IMR-90 (cell line): Measurements from ENCODE around the gene DLX3. TPM values are rescaled to one million over a fixed set of nuclear protein-coding genes. Genes with fewer than 3 reads are reported as not detected.

Experiments used
- ATAC-seq: fragments of 200-7000 bp; cut with Tn5 transposase; 2 replicates; pipeline ENCODE4 v1.9.1; 2020; ENCODE audit warnings: low read depth, mild to moderate bottlenecking, moderate library complexity
- BruUV-seq: library from RNA; stranded (reverse); fragments of 400-500 nt; replicated peaks from 2 replicates; lab custom pipeline; 2021; lab: Mats Ljungman, UMichigan
- CTCF ChIA-PET: fragments of 300-600 bp; formaldehyde crosslinking; extraction: SDS; loops from one replicate; lab custom pipeline; 2021; ENCODE audit warnings: antibody characterized with exemption; lab: Yijun Ruan, JAX
- POLR2A ChIA-PET: fragments of 300-600 bp; sonication (Branson Sonifier 250); formaldehyde crosslinking; loops from one replicate; lab custom pipeline; 2022; ENCODE audit warnings: antibody characterized with exemption; ENCODE audit not compliant: unreplicated experiment; lab: Charles Lee
- DNase-seq: peaks from one replicate; pipeline ENCODE4 v3.0.0; 2013
- H2AFZ ChIP-seq: replicated peaks from 2 replicates; pipeline ENCODE3; 2013; ENCODE audit warnings: low read length, mild to moderate bottlenecking; ENCODE audit not compliant: poor library complexity
- H2AK5ac ChIP-seq: 2 replicates; pipeline ENCODE4 v1.6.1; 2013; ENCODE audit warnings: low read depth, low read length, inconsistent platforms
- H2AK9ac ChIP-seq: replicated peaks from 2 replicates; pipeline ENCODE3; 2013; ENCODE audit warnings: mild to moderate bottlenecking, low read depth, low read length, moderate library complexity; ENCODE audit not compliant: poor library complexity
- H2BK120ac ChIP-seq: 2 replicates; pipeline ENCODE4 v1.6.1; 2013; ENCODE audit warnings: low read depth, low read length, inconsistent platforms
- H2BK15ac ChIP-seq: 3 replicates; pipeline ENCODE4 v1.6.1; 2013; ENCODE audit warnings: low read depth, low read length, inconsistent platforms
- H2BK20ac ChIP-seq: 2 replicates; pipeline ENCODE4 v1.6.1; 2013; ENCODE audit warnings: low read depth, mild to moderate bottlenecking, inconsistent platforms, low read length, moderate library complexity
- H2BK5ac ChIP-seq: 2 replicates; pipeline ENCODE4 v1.6.1; 2013; ENCODE audit warnings: mild to moderate bottlenecking, low read depth, low read length, inconsistent platforms; ENCODE audit not compliant: poor library complexity, severe bottlenecking
- H3K14ac ChIP-seq: replicated peaks from 2 replicates; pipeline ENCODE4 v1.6.1; 2013; ENCODE audit warnings: low read depth, low read length, inconsistent platforms
- H3K18ac ChIP-seq: 2 replicates; pipeline ENCODE4 v1.6.1; 2013; ENCODE audit warnings: low read depth, low read length, control low read depth
- H3K23ac ChIP-seq: 2 replicates; pipeline ENCODE4 v1.6.1; 2013; ENCODE audit warnings: low read depth, low read length, inconsistent platforms
- H3K27ac ChIP-seq: 2 replicates; pipeline ENCODE4 v1.5.1; 2013; ENCODE audit warnings: mild to moderate bottlenecking, control low read depth, low read length; ENCODE audit not compliant: insufficient read depth
- H3K27me3 ChIP-seq: 2 replicates; pipeline ENCODE4 v1.6.1; 2013; ENCODE audit warnings: low read length; ENCODE audit not compliant: control insufficient read depth, insufficient read depth
- H3K36me3 ChIP-seq: 2 replicates; pipeline ENCODE4 v1.6.1; 2013; ENCODE audit warnings: low read length, mixed read lengths; ENCODE audit not compliant: control insufficient read depth, insufficient read depth
- H3K4ac ChIP-seq: 2 replicates; pipeline ENCODE4 v1.6.1; 2013; ENCODE audit warnings: low read depth, low read length, inconsistent platforms
- H3K4me1 ChIP-seq: 2 replicates; pipeline ENCODE4 v1.6.1; 2013; ENCODE audit warnings: low read length, mixed read lengths; ENCODE audit not compliant: control insufficient read depth, insufficient read depth
- H3K4me2 ChIP-seq: 2 replicates; pipeline ENCODE4 v1.6.1; 2013; ENCODE audit warnings: low read depth, mild to moderate bottlenecking, control low read depth, low read length, moderate library complexity
- H3K4me3 ChIP-seq: 2 replicates; pipeline ENCODE4 v1.5.1; 2013; ENCODE audit warnings: low read depth, mild to moderate bottlenecking, control low read depth, low read length, moderate library complexity; ENCODE audit not compliant: insufficient read depth
- H3K56ac ChIP-seq: 2 replicates; pipeline ENCODE4 v1.6.1; 2013; ENCODE audit warnings: low read length, inconsistent platforms; ENCODE audit not compliant: insufficient read depth; ENCODE audit errors: extremely low read depth
- H3K79me1 ChIP-seq, 2 experiments: 2 replicates each; pipeline ENCODE4 v1.6.1; 2013; ENCODE audit warnings: low read length in 2 of 2, inconsistent platforms in 1 of 2, low read depth in 1 of 2
- H3K9ac ChIP-seq: 2 replicates; pipeline ENCODE4 v1.6.1; 2013; ENCODE audit warnings: low read depth, low read length, control low read depth
- H3K9me1 ChIP-seq: 2 replicates; pipeline ENCODE4 v1.6.1; 2013; ENCODE audit warnings: low read length, inconsistent platforms; ENCODE audit not compliant: insufficient read depth
- H3K9me3 ChIP-seq: 2 replicates; pipeline ENCODE4 v1.6.1; 2013; ENCODE audit warnings: low read length; ENCODE audit not compliant: control insufficient read depth, insufficient read depth
- H4K20me1 ChIP-seq: 2 replicates; pipeline ENCODE4 v1.6.1; 2013; ENCODE audit warnings: low read length, inconsistent platforms; ENCODE audit not compliant: insufficient read depth
- H4K5ac ChIP-seq: 2 replicates; pipeline ENCODE4 v1.6.1; 2013; ENCODE audit warnings: mild to moderate bottlenecking, low read depth, low read length, control low read depth
- H4K8ac ChIP-seq, 2 experiments: 2 replicates each; pipeline ENCODE4 v1.6.1; 2013; ENCODE audit warnings: low read depth in 2 of 2, low read length in 2 of 2, control low read depth in 1 of 2, inconsistent platforms in 1 of 2
- H4K91ac ChIP-seq: 2 replicates; pipeline ENCODE4 v1.6.1; 2013; ENCODE audit warnings: low read depth, low read length, inconsistent platforms; ENCODE audit not compliant: insufficient read depth
- BHLHE40 ChIP-seq: fragments of 150-350 bp; IDR thresholded peaks from 2 replicates; pipeline ENCODE4 v1.6.1; 2016; ENCODE audit warnings: mild to moderate bottlenecking, low read depth, low read length
- CEBPB ChIP-seq: IDR thresholded peaks from 2 replicates; pipeline ENCODE4 v1.6.1; 2012; ENCODE audit warnings: low read depth, low read length, improper control_type of control experiment
- CHD1 ChIP-seq: IDR thresholded peaks from 2 replicates; pipeline ENCODE4 v1.6.1; 2012; ENCODE audit warnings: low read depth, low read length, improper control_type of control experiment
- FOS ChIP-seq: fragments of 150-350 bp; IDR thresholded peaks from 2 replicates; pipeline ENCODE4 v1.6.1; 2016; ENCODE audit warnings: low read depth, low read length
- MAFK ChIP-seq: IDR thresholded peaks from 2 replicates; pipeline ENCODE4 v1.6.1; 2012; ENCODE audit warnings: low read depth, low read length, improper control_type of control experiment
- MAZ ChIP-seq: IDR thresholded peaks from 2 replicates; pipeline ENCODE4 v1.6.1; 2012; ENCODE audit warnings: low read depth, mild to moderate bottlenecking, low read length, improper control_type of control experiment, moderate library complexity, borderline replicate concordance
- MXI1 ChIP-seq: IDR thresholded peaks from 2 replicates; pipeline ENCODE4 v1.6.1; 2012; ENCODE audit warnings: low read depth, mild to moderate bottlenecking, low read length, moderate library complexity, borderline replicate concordance
- NFE2L2 ChIP-seq: fragments of 150-350 bp; IDR thresholded peaks from 2 replicates; pipeline ENCODE4 v1.6.1; 2016; ENCODE audit warnings: low read depth, mild to moderate bottlenecking, low read length
- POLR2A ChIP-seq: IDR thresholded peaks from 2 replicates; pipeline ENCODE4 v1.6.1; 2012; ENCODE audit warnings: mild to moderate bottlenecking, low read depth, low read length
- RAD21 ChIP-seq: IDR thresholded peaks from 2 replicates; pipeline ENCODE4 v1.6.1; 2012; ENCODE audit warnings: low read length, improper control_type of control experiment
- RCOR1 ChIP-seq: IDR thresholded peaks from 2 replicates; pipeline ENCODE4 v1.6.1; 2012; ENCODE audit warnings: mild to moderate bottlenecking, low read length, improper control_type of control experiment; ENCODE audit not compliant: insufficient replicate concordance
- SMC3 ChIP-seq: fragments of 150-350 bp; IDR thresholded peaks from 2 replicates; pipeline ENCODE4 v1.6.1; 2016; ENCODE audit warnings: low read depth, mild to moderate bottlenecking, antibody characterized with exemption, low read length, moderate library complexity
- WGBS, 2 experiments: methylation state at CpG; one replicate each; pipeline versions ENCODE4 v1.1.5 to v1.1.7; 2013; ENCODE audit warnings: missing lambda C conversion rate in 2 of 2; ENCODE audit not compliant: insufficient read length in 1 of 2; ENCODE audit errors: extremely low coverage in 2 of 2; 5-methylcytosine and 5-hydroxymethylcytosine counted together
- dilution Hi-C: fragments of 300-500 bp; cut with HindIII; formaldehyde crosslinking; loops from one replicate; pipeline ENCODE4 v1.14.3; 2018; ENCODE audit warnings: low sequenced_read_pairs; ENCODE audit not compliant: unreplicated experiment
- in situ Hi-C: fragments of 300-500 bp; cut with MboI; formaldehyde crosslinking; loops from 3 replicates; pipeline ENCODE4 v1.14.3; 2019; ENCODE audit warnings: low sequenced_read_pairs, inconsistent platforms, mixed read lengths
- intact Hi-C: fragments of 100-400 bp; cut with micrococcal nuclease; formaldehyde crosslinking; loops from 2 replicates; pipeline ENCODE4 v1.10.0; 2022
- polyA plus RNA-seq, 3 experiments: library from polyadenylated mRNA; depleted of rRNA; stranded (reverse); fragments of >200 nt; gene quantifications; 2 replicates each; pipeline ENCODE4 v1.2.3, GENCODE V29; 2012; ENCODE audit warnings: low replicate concordance in 1 of 3
- total RNA-seq: library from RNA; depleted of rRNA; stranded (reverse); fragments of >200 nt; gene quantifications from 2 replicates; pipeline ENCODE4 v1.2.3, GENCODE V29; 2012
- TF ChIP-seq, protein P1 (sequence below): conservative IDR thresholded peaks from 2 replicates; pipeline ENCODE4 v1.5.1; 2012; ENCODE audit warnings: mild to moderate bottlenecking, low read depth, low read length, improper control_type of control experiment
- TF ChIP-seq, protein P2 (sequence below): fragments of 150-350 bp; IDR thresholded peaks from 2 replicates; pipeline ENCODE4 v1.6.1; 2016; ENCODE audit warnings: low read depth, mild to moderate bottlenecking, low read length, moderate library complexity, borderline replicate concordance

DLX3 gene
- total and polyA plus RNA-seq, 2 of the 4 experiments (the other 2 are of a cell fraction): not detected

- Histone ChIP-seq H3K27ac (no peak overlapping the region), H4K8ac (no peak overlapping the region), H2AFZ (no peak overlapping the region), H3K14ac (no peak overlapping the region), H4K5ac (no peak overlapping the region), H3K9me1 (0 out of 2 replicates have a peak, but pooled peaks cover 6% of the 10 kb centered on the region), H3K4me2 (no peak overlapping the region), H3K27me3 (peaks cover 52% of the 10 kb centered on the region), H3K4me3 (no peak overlapping the region), H2BK120ac (no peak overlapping the region), H2BK20ac (no peak overlapping the region), H3K18ac (no peak overlapping the region), H3K36me3 (no peaks in the 10 kb centered on the region), H3K9me3 (no peaks in the 10 kb centered on the region), H4K91ac (no peak overlapping the region), H3K4ac (no peak overlapping the region), H3K9ac (no peak overlapping the region), H4K20me1 (peaks cover 4% of the 10 kb centered on the region), H2AK5ac (no peak overlapping the region), H3K56ac (no peak overlapping the region), H2BK5ac (no peak overlapping the region), H2AK9ac (no peak overlapping the region), H3K79me1 (no peaks in the 10 kb centered on the region), H3K23ac (no peak overlapping the region), H3K4me1 (no peaks in the 10 kb centered on the region), H2BK15ac (no peak overlapping the region)
- dilution Hi-C loops: no loop called here
- WGBS, 2 experiments: 33% methylated on average over 1 of the region's 3 CpGs; no CpG with 5 or more reads in 1 of the 2 experiments
- no peak for DNase-seq
- no TSS peak for BruUV-seq
- in situ Hi-C loops: no loop called here
- ChIA-PET POLR2A (no interaction called here), CTCF (no interaction called here)
- intact Hi-C loops: no loop called here
- ATAC-seq: no peak
- no peak for TF ChIP-seq CEBPB
- TF ChIP-seq, protein P1, sequence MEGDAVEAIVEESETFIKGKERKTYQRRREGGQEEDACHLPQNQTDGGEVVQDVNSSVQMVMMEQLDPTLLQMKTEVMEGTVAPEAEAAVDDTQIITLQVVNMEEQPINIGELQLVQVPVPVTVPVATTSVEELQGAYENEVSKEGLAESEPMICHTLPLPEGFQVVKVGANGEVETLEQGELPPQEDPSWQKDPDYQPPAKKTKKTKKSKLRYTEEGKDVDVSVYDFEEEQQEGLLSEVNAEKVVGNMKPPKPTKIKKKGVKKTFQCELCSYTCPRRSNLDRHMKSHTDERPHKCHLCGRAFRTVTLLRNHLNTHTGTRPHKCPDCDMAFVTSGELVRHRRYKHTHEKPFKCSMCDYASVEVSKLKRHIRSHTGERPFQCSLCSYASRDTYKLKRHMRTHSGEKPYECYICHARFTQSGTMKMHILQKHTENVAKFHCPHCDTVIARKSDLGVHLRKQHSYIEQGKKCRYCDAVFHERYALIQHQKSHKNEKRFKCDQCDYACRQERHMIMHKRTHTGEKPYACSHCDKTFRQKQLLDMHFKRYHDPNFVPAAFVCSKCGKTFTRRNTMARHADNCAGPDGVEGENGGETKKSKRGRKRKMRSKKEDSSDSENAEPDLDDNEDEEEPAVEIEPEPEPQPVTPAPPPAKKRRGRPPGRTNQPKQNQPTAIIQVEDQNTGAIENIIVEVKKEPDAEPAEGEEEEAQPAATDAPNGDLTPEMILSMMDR: no peak
- TF ChIP-seq NFE2L2: no peak
- no peak for TF ChIP-seq MAFK
- no peak for TF ChIP-seq FOS
- TF ChIP-seq RAD21: no peak
- no peak for TF ChIP-seq RCOR1
- no peak for TF ChIP-seq POLR2A
- TF ChIP-seq BHLHE40: no peak
- TF ChIP-seq, protein P2, sequence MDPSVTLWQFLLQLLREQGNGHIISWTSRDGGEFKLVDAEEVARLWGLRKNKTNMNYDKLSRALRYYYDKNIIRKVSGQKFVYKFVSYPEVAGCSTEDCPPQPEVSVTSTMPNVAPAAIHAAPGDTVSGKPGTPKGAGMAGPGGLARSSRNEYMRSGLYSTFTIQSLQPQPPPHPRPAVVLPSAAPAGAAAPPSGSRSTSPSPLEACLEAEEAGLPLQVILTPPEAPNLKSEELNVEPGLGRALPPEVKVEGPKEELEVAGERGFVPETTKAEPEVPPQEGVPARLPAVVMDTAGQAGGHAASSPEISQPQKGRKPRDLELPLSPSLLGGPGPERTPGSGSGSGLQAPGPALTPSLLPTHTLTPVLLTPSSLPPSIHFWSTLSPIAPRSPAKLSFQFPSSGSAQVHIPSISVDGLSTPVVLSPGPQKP: no peak
- no peak for TF ChIP-seq SMC3
- no peak for TF ChIP-seq MAZ
- TF ChIP-seq MXI1: no peak
- no peak for TF ChIP-seq CHD1
Observed at GRCh38 chr17:49957350-49957749, 37.7 kb downstream of the DLX3 start.
